ENCODE data around the gene COL4A2. TPM values are rescaled to one million over a fixed set of nuclear protein-coding genes. Genes with fewer than 3 reads are reported as not detected.

COL4A2 gene
- total and polyA plus RNA-seq, 9 donors = 59.5 to 171 (median 136) TPM

DNA sequence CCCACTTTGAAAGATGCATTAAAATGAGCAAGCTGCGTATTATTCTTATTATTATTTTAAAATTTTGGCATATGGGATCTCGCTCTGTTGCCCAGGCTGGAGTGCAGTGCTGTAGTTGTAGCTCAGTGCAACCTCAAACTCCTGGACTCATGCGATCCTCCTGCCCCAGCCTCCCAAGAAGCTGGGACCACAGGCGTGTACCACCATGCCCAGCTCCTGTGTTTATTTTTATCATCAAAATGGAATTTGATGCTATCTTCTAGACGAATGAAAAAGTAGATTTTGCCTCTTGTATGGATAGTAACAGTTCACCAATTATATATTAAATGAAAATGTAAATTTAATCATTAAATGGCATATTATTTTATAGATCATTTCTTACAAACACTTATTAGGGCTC, 43.7 kb upstream of the COL4A2 start:
- H3K36me3 ChIP-seq = no peaks in the 10 kb centered on the region
- no peak for DNase-seq
- TF ChIP-seq EP300 (IDR thresholded peaks at IDR 0.05) (no peak), POLR2A (IDR thresholded peaks at IDR 0.05) (no peak)
- TF ChIP-seq, protein P1, sequence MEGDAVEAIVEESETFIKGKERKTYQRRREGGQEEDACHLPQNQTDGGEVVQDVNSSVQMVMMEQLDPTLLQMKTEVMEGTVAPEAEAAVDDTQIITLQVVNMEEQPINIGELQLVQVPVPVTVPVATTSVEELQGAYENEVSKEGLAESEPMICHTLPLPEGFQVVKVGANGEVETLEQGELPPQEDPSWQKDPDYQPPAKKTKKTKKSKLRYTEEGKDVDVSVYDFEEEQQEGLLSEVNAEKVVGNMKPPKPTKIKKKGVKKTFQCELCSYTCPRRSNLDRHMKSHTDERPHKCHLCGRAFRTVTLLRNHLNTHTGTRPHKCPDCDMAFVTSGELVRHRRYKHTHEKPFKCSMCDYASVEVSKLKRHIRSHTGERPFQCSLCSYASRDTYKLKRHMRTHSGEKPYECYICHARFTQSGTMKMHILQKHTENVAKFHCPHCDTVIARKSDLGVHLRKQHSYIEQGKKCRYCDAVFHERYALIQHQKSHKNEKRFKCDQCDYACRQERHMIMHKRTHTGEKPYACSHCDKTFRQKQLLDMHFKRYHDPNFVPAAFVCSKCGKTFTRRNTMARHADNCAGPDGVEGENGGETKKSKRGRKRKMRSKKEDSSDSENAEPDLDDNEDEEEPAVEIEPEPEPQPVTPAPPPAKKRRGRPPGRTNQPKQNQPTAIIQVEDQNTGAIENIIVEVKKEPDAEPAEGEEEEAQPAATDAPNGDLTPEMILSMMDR (IDR thresholded peaks at IDR 0.05) = no peak
- intact Hi-C loops (cut with DNase I) = no loop called here
- peak overlapping the region in 1 of 2 donors; percentile 51 for H3K27ac ChIP-seq
- no peaks in the 10 kb centered on the region for H3K9me3 ChIP-seq
- peaks cover 26% of the 10 kb centered on the region for H3K4me1 ChIP-seq (ENCODE audit: insufficient read depth)
- H3K27me3 ChIP-seq = no peaks in the 10 kb centered on the region
- no peak overlapping the region for H3K4me3 ChIP-seq
- 42 to 61% (median 55%) methylated on average over 5 of the region's 5 CpGs for WGBS, 3 donors

DNA sequence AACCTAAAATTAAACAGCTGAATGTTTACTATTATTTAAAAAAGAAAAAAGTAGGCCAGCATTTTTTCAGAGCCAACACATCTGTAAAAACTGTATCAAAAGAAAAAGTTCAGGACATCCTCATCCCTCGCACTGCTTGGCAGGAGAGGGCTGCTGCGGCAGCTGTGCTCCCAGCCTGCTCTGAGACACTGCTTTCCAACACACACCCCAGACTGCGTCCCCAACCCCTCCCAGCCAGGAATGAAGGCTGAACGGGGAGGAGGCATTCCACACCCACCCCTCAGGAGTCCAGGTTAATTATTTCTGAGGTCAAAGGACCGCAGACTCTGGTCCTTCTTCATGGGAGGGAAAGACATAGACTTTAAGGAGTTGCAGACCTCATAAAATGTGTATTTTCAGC, 43.2 kb upstream of the COL4A2 start:
- Histone ChIP-seq H3K27ac (peak overlapping the region in 1 of 2 donors; percentile 51), H3K4me1 (ENCODE audit: insufficient read depth) (peaks cover 26% of the 10 kb centered on the region), H3K4me3 (no peak overlapping the region), H3K9me3 (no peaks in the 10 kb centered on the region), H3K27me3 (no peaks in the 10 kb centered on the region), H3K36me3 (no peaks in the 10 kb centered on the region)
- WGBS, 3 donors = 3 to 5% (median 4%) methylated on average over 5 of the region's 5 CpGs
- intact Hi-C loops (cut with DNase I) = no loop called here
- TF ChIP-seq, protein P1 (IDR thresholded peaks at IDR 0.05) = no peak
- no peak for TF ChIP-seq POLR2A (IDR thresholded peaks at IDR 0.05)
- TF ChIP-seq EP300 (IDR thresholded peaks at IDR 0.05) = no peak
- peak; percentile 64 to 81 (median 70) for DNase-seq

GRCh38 chr13:110264685-110265275, 42.3 kb upstream of the COL4A2 start:
- no peak overlapping the region for H3K4me3 ChIP-seq
- H3K4me1 ChIP-seq (ENCODE audit: insufficient read depth) = peaks cover 26% of the 10 kb centered on the region
- WGBS, 3 donors = 76 to 81% (median 77%) methylated on average over 12 of the region's 12 CpGs
- H3K27ac ChIP-seq = peak overlapping the region; percentile 20 to 51
- no peak for TF ChIP-seq POLR2A (IDR thresholded peaks at IDR 0.05)
- TF ChIP-seq, protein P1 (IDR thresholded peaks at IDR 0.05) = no peak
- TF ChIP-seq EP300 (IDR thresholded peaks at IDR 0.05) = no peak
- no peak for DNase-seq
- no peaks in the 10 kb centered on the region for H3K9me3 ChIP-seq
- H3K36me3 ChIP-seq = no peaks in the 10 kb centered on the region
- H3K27me3 ChIP-seq = no peaks in the 10 kb centered on the region
- intact Hi-C loops (cut with DNase I) = no loop called here

- WGBS, 3 donors = 80 to 94% (median 93%) methylated on average over 6 of the region's 6 CpGs
- peaks cover 26% of the 10 kb centered on the region for H3K4me1 ChIP-seq (ENCODE audit: insufficient read depth)
- no peaks in the 10 kb centered on the region for H3K9me3 ChIP-seq
- no peak overlapping the region for H3K4me3 ChIP-seq
- no peaks in the 10 kb centered on the region for H3K27me3 ChIP-seq
- peak overlapping the region in 1 of 2 donors; percentile 51 for H3K27ac ChIP-seq
- intact Hi-C loops (cut with DNase I) = no loop called here
- no peaks in the 10 kb centered on the region for H3K36me3 ChIP-seq
- TF ChIP-seq POLR2A (IDR thresholded peaks at IDR 0.05) = no peak
- TF ChIP-seq, protein P1 (IDR thresholded peaks at IDR 0.05) = no peak
- TF ChIP-seq EP300 (IDR thresholded peaks at IDR 0.05) = no peak
- DNase-seq = no peak
Observed at GRCh38 chr13:110265341-110265681, 41.8 kb upstream of the COL4A2 start.

Data from ovary (tissue), 9 donors.